Uterus (tissue), 4 donors: ENCODE results near the gene SLC4A7. TPM values are rescaled to one million over a fixed set of nuclear protein-coding genes. Genes with fewer than 3 reads are reported as not detected.

Experiments
- DNase-seq, 2 donors: peaks; one replicate each; pipeline ENCODE4 v3.0.0-alpha.2; 2019 to 2020
- H3K27ac ChIP-seq, 2 donors: fragments of 200-600 bp; sonication (generic); 1 replicate in 1 of 2; 2 replicates in 1 of 2; pipeline ENCODE4 v1.5.1; 2016 to 2018
- H3K27me3 ChIP-seq, 2 donors: fragments of 200-600 bp; sonication (generic); one replicate each; pipeline ENCODE4 v1.5.1; 2018 to 2019; ENCODE audit warnings: control low read depth in 1 of 2
- H3K36me3 ChIP-seq, 2 donors: fragments of 200-600 bp; sonication (generic); one replicate each; pipeline ENCODE4 v1.5.1; 2019; ENCODE audit warnings: control low read depth in 1 of 2
- H3K4me1 ChIP-seq, 2 donors: fragments of 200-600 bp; sonication (generic); one replicate each; pipeline ENCODE4 v1.5.1; 2018 to 2019; ENCODE audit warnings: control low read depth in 1 of 2
- H3K4me3 ChIP-seq, 2 donors: fragments of 200-600 bp; sonication (generic); 1 replicate in 1 of 2; 2 replicates in 1 of 2; pipeline ENCODE4 v1.5.1; 2018 to 2019; ENCODE audit warnings: mild to moderate bottlenecking in 1 of 2
- H3K9me3 ChIP-seq, 2 donors: fragments of 200-600 bp; sonication (generic); one replicate each; pipeline ENCODE4 v1.5.1; 2019; ENCODE audit warnings: control low read depth in 1 of 2
- CTCF ChIP-seq, 4 experiments: fragments of 200-600 bp in 2 of 4; fragments of 450-650 bp in 2 of 4; sonication (generic) in 2 of 4; IDR thresholded peaks; one replicate each; pipeline ENCODE4 v1.5.1; 2016 to 2019; ENCODE audit warnings: antibody characterized with exemption in 4 of 4, mild to moderate bottlenecking in 2 of 4, moderate library complexity in 1 of 4
- POLR2A ChIP-seq, 2 donors: fragments of 450-650 bp; IDR thresholded peaks; one replicate each; pipeline ENCODE4 v1.6.1; 2016; ENCODE audit warnings: antibody characterized with exemption in 2 of 2, mild to moderate bottlenecking in 1 of 2, moderate library complexity in 1 of 2
- intact Hi-C: fragments of 100-400 bp; cut with DNase I; formaldehyde crosslinking; loops from one replicate; pipeline ENCODE4 v1.15.1; 2023; ENCODE audit warnings: low total_unique reads
- total RNA-seq, 4 donors: library from RNA; depleted of rRNA in 3 of 4; stranded (reverse); fragments of >200 nt in 3 of 4; gene quantifications; one replicate each; pipeline versions ENCODE4 v1.1.0 to v1.2.4, GENCODE V29; 2014 to 2023
- donor health status: DM: yes; HTN: yes; CAD: no.

The SLC4A7 gene
- total RNA-seq, 4 donors from 2014 or later: 20.0 to 83.5 (median 37.2) TPM

- intact Hi-C loops: no loop called here
- TF ChIP-seq CTCF (IDR thresholded peaks at IDR 0.05) (no peak), POLR2A (IDR thresholded peaks at IDR 0.05) (no peak)
Measured at GRCh38 chr3:27458929-27459328, 25.3 kb downstream of the SLC4A7 start.

GRCh38 chr3:27456554-27456953 is 27.6 kb downstream of the SLC4A7 start:
- DNase-seq: no peak
- Histone ChIP-seq H3K4me1 (no peaks in the 10 kb centered on the region), H3K9me3 (no peaks in the 10 kb centered on the region), H3K27ac (no peak overlapping the region), H3K4me3 (no peak overlapping the region), H3K27me3 (no peaks in the 10 kb centered on the region), H3K36me3 (no peaks in the 10 kb centered on the region)
- TF ChIP-seq POLR2A (IDR thresholded peaks at IDR 0.05): no peak
- TF ChIP-seq CTCF (IDR thresholded peaks at IDR 0.05): no peak
- intact Hi-C loops: no loop called here

More at GRCh38 chr3:27458929-27459328, 25.3 kb downstream of the SLC4A7 start:
- H3K27ac ChIP-seq: no peak overlapping the region
- H3K4me3 ChIP-seq: no peak overlapping the region
- DNase-seq: no peak
- no peaks in the 10 kb centered on the region for H3K4me1 ChIP-seq
- H3K9me3 ChIP-seq: no peaks in the 10 kb centered on the region
- no peaks in the 10 kb centered on the region for H3K27me3 ChIP-seq
- no peaks in the 10 kb centered on the region for H3K36me3 ChIP-seq

- TF ChIP-seq CTCF (IDR thresholded peaks at IDR 0.05) (no peak), POLR2A (IDR thresholded peaks at IDR 0.05) (no peak)
- intact Hi-C loops: no loop called here
- Histone ChIP-seq H3K4me1 (no peaks in the 10 kb centered on the region), H3K27ac (no peak overlapping the region), H3K4me3 (no peak overlapping the region), H3K9me3 (no peaks in the 10 kb centered on the region), H3K27me3 (no peaks in the 10 kb centered on the region), H3K36me3 (no peaks in the 10 kb centered on the region)
- no peak for DNase-seq
Measured at GRCh38 chr3:27454914-27455313, 29.3 kb downstream of the SLC4A7 start.

- intact Hi-C loops: no loop called here
- Histone ChIP-seq H3K9me3 (no peaks in the 10 kb centered on the region), H3K27ac (no peak overlapping the region), H3K36me3 (no peaks in the 10 kb centered on the region), H3K4me1 (no peaks in the 10 kb centered on the region), H3K4me3 (no peak overlapping the region), H3K27me3 (no peaks in the 10 kb centered on the region)
- DNase-seq: no peak
- TF ChIP-seq POLR2A (IDR thresholded peaks at IDR 0.05) (no peak), CTCF (IDR thresholded peaks at IDR 0.05) (no peak)
Measured at GRCh38 chr3:27454461-27454860, 29.7 kb downstream of the SLC4A7 start.

GRCh38 chr3:27452368-27453090 is 31.7 kb downstream of the SLC4A7 start:
- Histone ChIP-seq H3K4me3 (no peak overlapping the region), H3K27me3 (no peaks in the 10 kb centered on the region), H3K27ac (no peak overlapping the region), H3K4me1 (no peaks in the 10 kb centered on the region), H3K9me3 (no peaks in the 10 kb centered on the region), H3K36me3 (no peaks in the 10 kb centered on the region)
- TF ChIP-seq POLR2A (IDR thresholded peaks at IDR 0.05) (no peak), CTCF (IDR thresholded peaks at IDR 0.05) (no peak)
- intact Hi-C loops: no loop called here
- no peak for DNase-seq
